Calu3 (cell line): Measurements from ENCODE around the gene LGR4. TPM values are rescaled to one million over a fixed set of nuclear protein-coding genes. Genes with fewer than 3 reads are reported as not detected.

Source experiments
- BruUV-seq: library from RNA; stranded (reverse); fragments of 400-500 nt; replicated peaks from 2 replicates; lab custom pipeline; 2021; lab: Mats Ljungman, UMichigan
- CTCF ChIA-PET: fragments of 300-600 bp; sonication (Branson Sonifier 250); formaldehyde crosslinking; loops from one replicate; lab custom pipeline; 2022; ENCODE audit warnings: antibody characterized with exemption; lab: Charles Lee
- DNase-seq: peaks from one replicate; pipeline ENCODE4 v3.0.0; 2022
- H3K27ac Mint-ChIP-seq: one replicate; pipeline ENCODE4 v1.8.0; 2022; ENCODE audit warnings: mixed read lengths; ENCODE audit not compliant: unreplicated experiment
- H3K27me3 Mint-ChIP-seq: one replicate; pipeline ENCODE4 v1.8.0; 2022; ENCODE audit warnings: mixed read lengths; ENCODE audit not compliant: unreplicated experiment
- H3K36me3 Mint-ChIP-seq: one replicate; pipeline ENCODE4 v1.8.0; 2022; ENCODE audit warnings: mild to moderate bottlenecking, moderate library complexity, mixed read lengths; ENCODE audit not compliant: insufficient read depth, unreplicated experiment
- H3K4me1 Mint-ChIP-seq: one replicate; pipeline ENCODE4 v1.8.0; 2022; ENCODE audit warnings: mild to moderate bottlenecking, low read depth, mixed read lengths; ENCODE audit not compliant: unreplicated experiment
- H3K4me3 Mint-ChIP-seq: one replicate; pipeline ENCODE4 v1.8.0; 2022; ENCODE audit warnings: mild to moderate bottlenecking, low read depth, moderate library complexity, mixed read lengths; ENCODE audit not compliant: unreplicated experiment
- H3K9me3 Mint-ChIP-seq: one replicate; pipeline ENCODE4 v1.8.0; 2022; ENCODE audit warnings: low read depth, mixed read lengths; ENCODE audit not compliant: unreplicated experiment
- intact Hi-C: fragments of 100-400 bp; cut with micrococcal nuclease; formaldehyde crosslinking; loops from one replicate; pipeline ENCODE4 v1.10.0; 2022; ENCODE audit not compliant: unreplicated experiment
- total RNA-seq: library from RNA; stranded (reverse); gene quantifications from 2 replicates; pipeline ENCODE4 v1.2.3, GENCODE V29; 2022
- TF ChIP-seq, protein P1 (sequence below): fragments of 200-600 bp; IDR thresholded peaks from one replicate; pipeline ENCODE4 v1.8.0; 2022; ENCODE audit warnings: antibody characterized with exemption; ENCODE audit not compliant: unreplicated experiment

LGR4 gene
- total RNA-seq, 1 experiment from 2014 or later = 50.0 TPM

DNA sequence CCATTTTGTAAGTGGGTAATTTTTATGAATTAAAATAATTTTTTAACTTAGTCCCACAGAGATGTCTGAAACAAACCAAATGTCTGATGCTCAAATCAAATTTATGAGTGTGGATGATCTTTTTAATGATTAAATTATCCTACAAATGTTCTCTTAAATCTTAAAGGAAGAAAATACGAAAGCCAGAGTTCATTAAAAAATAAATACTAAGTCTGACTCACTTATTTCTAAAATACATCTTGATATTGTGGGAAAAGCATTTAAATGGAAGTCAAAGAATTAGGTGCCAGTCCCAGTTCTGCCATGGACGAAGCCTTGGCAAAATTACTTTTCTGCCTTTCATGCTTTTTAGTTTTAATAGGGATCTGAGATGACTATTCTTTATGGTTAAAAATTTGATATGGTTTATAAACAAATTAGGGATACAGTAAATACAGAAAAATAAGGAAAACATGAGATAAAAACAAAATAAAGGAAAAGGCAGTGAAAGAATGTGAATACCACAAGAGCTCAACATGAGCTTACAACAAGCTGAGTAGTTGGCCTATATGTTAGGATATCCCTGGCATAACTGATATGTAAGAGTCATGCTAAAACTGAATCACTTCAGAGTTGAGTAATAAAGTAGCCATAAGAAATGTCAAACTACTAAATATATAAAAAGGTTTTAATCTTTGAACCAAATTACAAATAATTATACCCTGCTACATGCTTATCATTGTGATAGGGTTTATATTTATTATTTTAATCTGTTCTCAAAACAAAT lies 118.8 kb downstream of the LGR4 start:
- intact Hi-C loops = no loop called here

DNA sequence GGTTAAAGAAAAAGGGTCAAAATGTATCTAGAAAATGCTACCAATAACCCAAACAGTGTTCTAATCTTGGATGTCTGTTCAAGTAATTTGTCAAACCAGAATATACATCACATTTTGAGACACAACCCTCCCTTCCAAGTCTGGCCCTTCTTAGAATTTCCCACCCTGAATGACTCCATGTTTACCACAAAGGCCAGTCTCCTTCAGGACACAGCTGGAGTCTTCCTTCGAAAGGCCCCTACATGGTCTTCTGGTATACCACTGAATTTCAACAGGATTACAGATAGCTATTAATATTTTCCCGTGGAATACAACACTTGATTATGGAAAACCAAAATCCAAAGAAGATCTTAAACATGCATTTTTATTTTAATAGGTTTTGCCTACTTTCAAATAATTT lies 119.8 kb downstream of the LGR4 start:
- no peak overlapping the region for H3K4me3 Mint-ChIP-seq
- no peak overlapping the region for H3K27ac Mint-ChIP-seq
- TF ChIP-seq, protein P1, sequence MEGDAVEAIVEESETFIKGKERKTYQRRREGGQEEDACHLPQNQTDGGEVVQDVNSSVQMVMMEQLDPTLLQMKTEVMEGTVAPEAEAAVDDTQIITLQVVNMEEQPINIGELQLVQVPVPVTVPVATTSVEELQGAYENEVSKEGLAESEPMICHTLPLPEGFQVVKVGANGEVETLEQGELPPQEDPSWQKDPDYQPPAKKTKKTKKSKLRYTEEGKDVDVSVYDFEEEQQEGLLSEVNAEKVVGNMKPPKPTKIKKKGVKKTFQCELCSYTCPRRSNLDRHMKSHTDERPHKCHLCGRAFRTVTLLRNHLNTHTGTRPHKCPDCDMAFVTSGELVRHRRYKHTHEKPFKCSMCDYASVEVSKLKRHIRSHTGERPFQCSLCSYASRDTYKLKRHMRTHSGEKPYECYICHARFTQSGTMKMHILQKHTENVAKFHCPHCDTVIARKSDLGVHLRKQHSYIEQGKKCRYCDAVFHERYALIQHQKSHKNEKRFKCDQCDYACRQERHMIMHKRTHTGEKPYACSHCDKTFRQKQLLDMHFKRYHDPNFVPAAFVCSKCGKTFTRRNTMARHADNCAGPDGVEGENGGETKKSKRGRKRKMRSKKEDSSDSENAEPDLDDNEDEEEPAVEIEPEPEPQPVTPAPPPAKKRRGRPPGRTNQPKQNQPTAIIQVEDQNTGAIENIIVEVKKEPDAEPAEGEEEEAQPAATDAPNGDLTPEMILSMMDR = no peak
- no peaks in the 10 kb centered on the region for H3K27me3 Mint-ChIP-seq
- H3K36me3 Mint-ChIP-seq = peaks cover 6% of the 10 kb centered on the region
- no peaks in the 10 kb centered on the region for H3K9me3 Mint-ChIP-seq
- no peak for DNase-seq
- intact Hi-C loops = no loop called here
- peaks cover 10% of the 10 kb centered on the region for H3K4me1 Mint-ChIP-seq
- CTCF ChIA-PET = no interaction called here
- BruUV-seq = no TSS peak

More for the DNA sequence above, 118.8 kb downstream of the LGR4 start:
- no peaks in the 10 kb centered on the region for H3K9me3 Mint-ChIP-seq
- BruUV-seq = no TSS peak
- peaks cover 12% of the 10 kb centered on the region for H3K4me1 Mint-ChIP-seq
- CTCF ChIA-PET = no interaction called here
- DNase-seq = no peak
- H3K27ac Mint-ChIP-seq = no peak overlapping the region
- H3K36me3 Mint-ChIP-seq = peaks cover 6% of the 10 kb centered on the region
- TF ChIP-seq, protein P1 = no peak
- no peaks in the 10 kb centered on the region for H3K27me3 Mint-ChIP-seq
- no peak overlapping the region for H3K4me3 Mint-ChIP-seq

DNA sequence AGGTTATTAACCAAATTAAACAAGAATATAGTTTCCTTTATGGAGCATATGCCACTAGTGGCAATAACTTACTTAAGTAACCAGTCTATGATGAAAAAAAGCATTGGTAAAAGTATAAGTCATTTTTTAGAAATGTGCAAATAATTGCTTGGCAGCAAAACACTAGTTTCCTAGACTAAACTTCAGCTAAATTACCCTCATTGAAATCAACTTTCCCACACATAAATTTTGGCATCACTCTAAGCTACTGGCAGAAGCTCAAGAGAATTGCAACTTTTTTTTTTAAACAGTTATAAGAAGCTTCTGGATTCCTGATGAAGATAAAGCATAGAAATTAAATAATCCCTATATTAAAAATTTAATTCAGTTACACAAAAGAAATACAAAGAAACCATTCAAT lies 122.1 kb downstream of the LGR4 start:
- BruUV-seq = no TSS peak
- CTCF ChIA-PET = no interaction called here
- Mint-ChIP-seq H3K36me3 (peaks cover 6% of the 10 kb centered on the region), H3K27me3 (no peaks in the 10 kb centered on the region), H3K9me3 (no peaks in the 10 kb centered on the region), H3K4me1 (peaks cover 8% of the 10 kb centered on the region), H3K4me3 (no peak overlapping the region), H3K27ac (no peak overlapping the region)
- intact Hi-C loops = no loop called here
- DNase-seq = no peak
- TF ChIP-seq, protein P1 = no peak

DNA sequence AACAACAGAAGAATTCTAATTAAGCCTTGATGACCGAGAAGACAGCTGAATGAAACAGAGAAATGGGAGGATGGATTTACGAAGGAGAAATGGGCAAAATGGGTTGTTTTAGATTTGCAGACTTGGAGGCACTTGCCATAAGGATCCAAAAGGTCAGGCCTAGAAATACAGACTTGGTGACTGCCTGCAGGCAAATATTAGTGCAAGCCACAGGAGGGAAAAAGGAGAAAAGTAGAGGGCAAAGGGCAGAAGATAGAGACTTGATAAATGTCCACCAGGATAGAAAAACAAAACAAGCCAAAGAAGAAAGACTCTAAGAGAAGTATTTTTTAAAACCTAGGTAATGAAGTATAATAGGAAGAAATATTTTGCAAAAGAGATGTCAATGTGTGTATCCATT lies 122.7 kb downstream of the LGR4 start:
- H3K4me1 Mint-ChIP-seq = peaks cover 8% of the 10 kb centered on the region
- no peaks in the 10 kb centered on the region for H3K9me3 Mint-ChIP-seq
- H3K4me3 Mint-ChIP-seq = no peak overlapping the region
- no peak for DNase-seq
- no peaks in the 10 kb centered on the region for H3K27me3 Mint-ChIP-seq
- TF ChIP-seq, protein P1 = no peak
- H3K36me3 Mint-ChIP-seq = peaks cover 6% of the 10 kb centered on the region
- CTCF ChIA-PET = no interaction called here
- no TSS peak for BruUV-seq
- no peak overlapping the region for H3K27ac Mint-ChIP-seq
- intact Hi-C loops = no loop called here
